NCI-H345 treated with DMSO at 0.1 percent for 48 hours (cell line): ENCODE measurements around the gene LRRC23.

Experiments used
- DNase-seq: peaks from one replicate; lab custom pipeline; 2025; ENCODE audit not compliant: unreplicated experiment; lab: John Stamatoyannopoulos, UW

Gene LRRC23

GRCh38 chr12:6923851-6924250 lies 19.2 kb downstream of the LRRC23 start:
- DNase-seq = no peak

GRCh38 chr12:6925239-6925539 lies 20.6 kb downstream of the LRRC23 start:
- DNase-seq = no peak

- no peak for DNase-seq
Measured at GRCh38 chr12:6925540-6926279, 21.1 kb downstream of the LRRC23 start.

- DNase-seq = no peak
Measured at GRCh38 chr12:6927379-6928021, 22.9 kb downstream of the LRRC23 start, which contains the start of gene ATN1. ATN1 (plus strand) TSS chr12:6927959; CDS start chr12:6934002, 6,043 bp downstream.

- no peak for DNase-seq
Measured at GRCh38 chr12:6928022-6928702, 23.5 kb downstream of the LRRC23 start.

GRCh38 chr12:6928703-6929407 lies 24.2 kb downstream of the LRRC23 start:
- no peak for DNase-seq

GRCh38 chr12:6929466-6930452 lies 25.1 kb downstream of the LRRC23 start:
- no peak for DNase-seq

- no peak for DNase-seq
Measured at GRCh38 chr12:6932766-6933165, 28.1 kb downstream of the LRRC23 start.

- DNase-seq = no peak
Measured at GRCh38 chr12:6934110-6934509, 29.5 kb downstream of the LRRC23 start.

GRCh38 chr12:6935371-6936193 lies 31.0 kb downstream of the LRRC23 start:
- no peak for DNase-seq

GRCh38 chr12:6936194-6936635 lies 31.6 kb downstream of the LRRC23 start:
- no peak for DNase-seq

GRCh38 chr12:6936636-6937480 lies 32.2 kb downstream of the LRRC23 start:
- DNase-seq = no peak

- DNase-seq = peak; percentile 91
Measured at GRCh38 chr12:6937481-6938352, 33.1 kb downstream of the LRRC23 start.

- DNase-seq = no peak
Measured at GRCh38 chr12:6938353-6939190, 34.0 kb downstream of the LRRC23 start.

- DNase-seq = no peak
Measured at GRCh38 chr12:6939191-6939540, 34.5 kb downstream of the LRRC23 start.

- DNase-seq = no peak
Measured at GRCh38 chr12:6941267-6941666, 36.6 kb downstream of the LRRC23 start.

- no peak for DNase-seq
Measured at GRCh38 chr12:6941782-6942181, 37.2 kb downstream of the LRRC23 start.
